ENCODE results near the gene LOXL4.

LOXL4 gene

GRCh38 chr10:98294270-98294627 lies 26.3 kb upstream of the LOXL4 start:
- DNase-seq, result no peak

DNA sequence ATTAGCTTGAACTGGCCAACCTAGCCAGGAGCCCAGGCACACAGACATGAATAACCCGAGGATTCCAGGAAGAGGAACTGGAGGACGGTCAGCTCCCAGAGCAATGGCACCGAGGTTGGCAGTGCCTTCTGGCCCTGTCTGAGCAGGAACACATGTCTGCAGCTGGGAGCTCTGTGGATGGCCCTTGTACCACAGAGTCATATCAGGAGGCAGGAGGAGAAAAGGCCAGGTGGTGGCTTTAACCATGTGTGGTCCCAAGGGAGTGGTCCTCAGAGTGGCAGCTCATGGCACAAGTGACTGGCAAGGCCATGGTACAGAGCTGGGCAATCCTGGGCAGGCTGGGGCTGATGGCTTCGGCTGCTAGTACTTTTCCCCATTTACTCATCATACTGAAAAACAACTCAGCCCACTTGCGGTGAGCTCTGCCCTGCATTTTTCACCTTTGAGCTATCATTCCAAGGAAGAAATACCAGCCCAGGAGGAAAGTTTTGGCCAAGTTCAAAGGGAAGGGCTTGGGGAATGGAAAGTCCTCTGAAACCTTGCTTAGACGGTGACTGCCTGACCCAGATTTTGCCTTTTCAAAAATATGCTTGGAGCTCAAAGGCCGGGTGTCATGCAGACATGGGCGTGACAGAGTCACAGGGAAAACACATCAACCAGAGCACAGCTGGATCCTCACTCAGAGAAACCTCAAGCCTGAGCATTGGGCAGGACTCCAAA lies 25.7 kb upstream of the LOXL4 start:
- DNase-seq, result no peak

- no peak for DNase-seq
These were observed 25.0 kb upstream of the LOXL4 start for GRCh38 chr10:98292971-98293370.

- DNase-seq, result no peak
These were observed 21.8 kb upstream of the LOXL4 start for GRCh38 chr10:98289802-98290209.

DNA sequence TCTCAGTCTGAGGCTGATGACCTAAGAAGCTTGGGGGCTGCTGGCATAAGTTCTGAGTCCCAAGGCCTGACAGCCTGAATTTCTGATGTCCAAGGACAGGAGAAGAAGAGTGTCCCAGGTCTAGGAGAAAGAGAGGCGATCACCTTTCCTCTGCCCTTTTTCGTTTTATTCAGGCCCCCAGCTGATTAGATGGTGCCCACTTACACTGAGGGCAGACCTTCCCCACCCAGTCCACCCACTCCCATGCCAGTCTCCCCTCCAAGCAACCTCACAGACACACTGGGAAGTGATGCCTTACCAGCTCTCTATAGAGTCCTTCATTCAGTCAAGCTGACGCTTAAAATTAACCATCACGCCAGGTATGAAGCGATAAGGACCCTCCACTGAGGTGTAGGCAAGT lies 19.3 kb upstream of the LOXL4 start:
- no peak for DNase-seq

DNA sequence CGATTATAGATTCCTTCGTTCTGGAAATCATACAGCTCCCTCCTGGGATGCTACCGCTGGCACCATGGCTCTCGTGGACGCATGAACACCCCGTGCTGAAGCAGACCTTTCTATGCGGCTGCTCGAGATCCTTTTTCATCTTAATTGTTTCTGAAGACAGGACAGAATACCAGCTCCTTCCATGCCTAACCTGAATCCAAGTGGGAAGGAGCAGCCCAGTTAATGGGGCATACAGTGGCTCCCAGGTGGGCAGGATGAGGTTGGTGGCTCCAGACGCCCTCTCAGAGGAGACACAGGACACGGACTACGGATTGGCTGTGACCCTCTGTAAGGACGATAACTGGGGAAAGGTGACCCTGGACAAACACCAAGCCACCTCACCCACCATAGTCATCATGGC lies 18.4 kb upstream of the LOXL4 start:
- DNase-seq, result no peak

- no peak for DNase-seq
These were observed 17.4 kb upstream of the LOXL4 start for GRCh38 chr10:98285416-98285815.

- no peak for DNase-seq
These were observed 8.3 kb upstream of the LOXL4 start for GRCh38 chr10:98276311-98276710.

DNA sequence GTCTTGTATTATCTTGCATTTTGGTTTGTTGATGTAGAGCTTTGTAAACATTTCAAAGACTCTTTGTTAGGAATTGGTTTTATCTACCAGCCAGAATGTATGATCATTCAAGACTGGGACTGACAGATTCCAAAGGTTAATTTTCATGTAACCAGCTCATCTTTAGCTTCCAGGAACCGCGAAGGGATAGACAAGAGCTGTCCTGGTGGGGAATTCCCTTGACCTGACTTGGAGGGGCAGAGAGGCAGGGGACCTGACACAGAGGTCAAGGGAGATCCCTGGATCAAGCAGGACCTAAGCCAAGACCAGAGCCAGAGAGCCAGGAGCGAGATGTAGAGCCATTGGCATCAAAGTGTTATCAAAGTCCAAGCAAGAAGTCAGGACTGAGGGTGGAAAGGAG lies 6.6 kb upstream of the LOXL4 start:
- no peak for DNase-seq

DNA sequence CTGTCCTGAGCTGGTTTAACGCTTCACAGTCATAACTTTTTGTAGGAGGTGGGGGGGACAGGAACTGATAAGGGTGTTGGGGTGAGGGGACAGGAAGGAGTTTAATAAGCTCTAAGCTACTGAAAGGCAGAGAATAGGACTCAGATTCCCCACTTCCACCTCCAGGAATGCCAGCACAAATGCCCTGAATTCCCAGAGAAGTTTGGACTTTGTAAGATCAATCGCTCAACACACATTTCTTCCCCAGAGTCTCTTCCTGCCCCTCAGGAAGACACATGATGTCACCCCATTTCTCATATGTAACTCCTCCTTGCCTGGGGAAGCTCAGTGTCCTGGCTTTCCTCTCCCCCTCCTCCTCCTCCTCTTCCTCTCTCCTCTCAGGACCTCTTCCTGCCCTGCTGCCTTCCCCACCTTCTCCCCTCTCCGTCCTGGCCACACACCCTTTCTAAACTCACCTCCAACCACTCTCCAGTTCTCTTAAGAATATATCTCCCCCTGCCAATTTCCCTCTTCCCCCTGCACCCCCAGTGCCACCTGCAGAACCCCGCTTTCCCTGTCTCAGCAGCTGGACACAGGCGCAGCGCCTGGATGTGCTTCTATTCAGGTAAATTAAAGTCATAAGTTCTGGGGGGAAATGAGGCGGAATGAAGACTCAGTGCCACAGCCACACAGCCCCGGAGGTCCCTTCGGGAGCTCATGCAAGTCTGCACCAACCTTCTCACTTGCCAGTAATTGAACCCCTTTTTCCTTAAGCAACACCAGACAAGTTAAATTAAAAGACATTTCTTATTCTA lies 5.3 kb upstream of the LOXL4 start:
- DNase-seq, result no peak

- DNase-seq, result no peak
These were observed 4.7 kb upstream of the LOXL4 start for GRCh38 chr10:98272656-98273055.

- no peak for DNase-seq
These were observed 4.3 kb upstream of the LOXL4 start for GRCh38 chr10:98272245-98272644.

- DNase-seq, result no peak
These were observed 2.8 kb upstream of the LOXL4 start for GRCh38 chr10:98270786-98271185.

DNA sequence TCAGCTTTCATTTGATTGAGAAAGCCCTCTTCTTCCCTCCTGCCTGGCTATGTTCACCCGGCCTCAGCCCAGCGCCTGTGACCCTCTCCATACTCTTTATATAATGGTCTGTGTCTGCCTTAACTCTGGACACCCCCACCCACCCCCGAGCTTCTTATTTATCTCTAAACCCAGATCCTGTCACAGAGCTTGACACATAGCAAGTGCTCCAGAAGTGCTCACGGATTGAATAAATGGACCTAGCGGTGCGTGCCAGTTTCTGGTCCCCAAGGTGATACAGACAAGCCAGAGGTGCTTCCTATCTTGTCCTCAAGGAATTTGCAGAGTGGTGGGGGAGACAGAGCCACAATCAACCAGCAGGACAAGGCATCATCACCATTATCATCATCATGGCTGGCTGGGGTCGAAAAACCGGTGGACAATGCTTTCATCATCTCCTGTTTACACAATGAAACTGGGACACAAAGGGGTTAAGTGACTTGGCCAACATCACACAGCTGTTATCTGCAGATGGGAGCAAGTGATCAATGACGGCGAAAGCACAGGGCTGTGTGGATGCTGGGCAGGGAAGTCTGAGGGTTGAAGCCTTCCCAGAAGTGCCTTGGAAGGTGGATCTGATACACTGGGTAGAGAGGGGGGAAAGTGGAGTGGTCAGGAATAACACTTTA lies 2.2 kb upstream of the LOXL4 start:
- DNase-seq, result no peak

DNA sequence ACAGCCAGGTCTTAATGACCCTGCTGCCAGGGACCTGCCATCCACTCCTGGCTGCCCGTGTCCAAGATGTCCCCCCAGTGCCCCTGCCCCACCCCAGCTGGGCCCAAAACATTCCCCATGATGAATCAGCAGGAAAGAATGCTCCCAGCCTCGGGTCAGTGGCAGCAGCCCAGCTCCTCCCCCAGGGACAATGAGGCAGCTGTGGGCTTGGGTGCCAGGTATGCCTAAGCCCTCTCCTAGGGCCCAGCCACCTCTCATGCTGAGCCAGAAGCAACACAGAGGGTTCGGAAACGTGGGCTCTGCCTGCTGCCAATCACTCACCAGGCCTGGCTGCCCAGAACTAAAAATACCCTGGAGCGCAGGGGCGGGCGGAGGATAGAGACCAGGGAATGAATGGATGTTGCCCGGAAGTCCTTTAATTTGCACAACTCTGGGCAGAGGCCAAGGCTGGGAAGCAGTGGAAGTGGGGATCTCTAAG lies 1.5 kb upstream of the LOXL4 start:
- no peak for DNase-seq

GRCh38 chr10:98268694-98269431 lies 869 bp upstream of the LOXL4 start:
- no peak for DNase-seq

DNA sequence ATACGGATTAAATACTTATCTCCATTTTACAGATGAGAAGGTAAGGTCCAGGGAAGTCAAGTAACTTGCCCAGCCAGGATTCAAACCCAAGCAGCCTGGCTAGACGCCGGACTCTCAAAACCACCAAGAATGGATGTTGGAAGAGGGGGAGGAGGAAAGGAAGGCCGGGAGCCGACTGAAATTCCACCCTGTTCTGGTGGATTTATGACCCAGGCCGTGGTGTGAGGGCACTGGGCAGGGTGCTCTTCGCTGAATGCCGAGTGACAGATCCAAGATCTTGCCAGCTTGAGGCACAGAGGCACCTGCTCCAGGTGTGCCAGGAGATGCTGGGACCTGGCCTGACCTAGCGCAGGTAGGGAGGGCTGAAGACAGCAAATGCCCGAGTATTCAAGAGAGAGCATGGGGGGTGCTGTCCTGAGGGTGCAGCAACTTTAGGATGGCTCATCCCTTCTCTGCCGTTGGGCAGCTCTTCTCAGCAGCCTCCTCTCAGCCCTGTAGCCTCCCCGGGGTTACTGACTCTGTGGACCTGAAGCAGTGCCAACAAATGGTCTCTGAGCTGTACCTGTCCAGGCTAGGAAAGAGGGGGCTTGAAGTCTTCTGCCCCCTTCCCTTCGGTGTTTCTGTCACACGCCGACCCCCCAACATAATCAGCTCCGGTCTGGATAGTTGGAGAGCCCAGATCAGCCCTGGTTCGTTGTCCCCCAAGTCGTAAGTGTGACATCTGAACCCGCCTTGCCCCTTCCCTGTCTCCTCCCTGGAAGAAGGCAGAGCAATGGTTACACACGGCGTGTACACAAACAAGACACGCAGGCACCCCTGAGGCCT lies 713 bp downstream of the LOXL4 start:
- no peak for DNase-seq

DNA sequence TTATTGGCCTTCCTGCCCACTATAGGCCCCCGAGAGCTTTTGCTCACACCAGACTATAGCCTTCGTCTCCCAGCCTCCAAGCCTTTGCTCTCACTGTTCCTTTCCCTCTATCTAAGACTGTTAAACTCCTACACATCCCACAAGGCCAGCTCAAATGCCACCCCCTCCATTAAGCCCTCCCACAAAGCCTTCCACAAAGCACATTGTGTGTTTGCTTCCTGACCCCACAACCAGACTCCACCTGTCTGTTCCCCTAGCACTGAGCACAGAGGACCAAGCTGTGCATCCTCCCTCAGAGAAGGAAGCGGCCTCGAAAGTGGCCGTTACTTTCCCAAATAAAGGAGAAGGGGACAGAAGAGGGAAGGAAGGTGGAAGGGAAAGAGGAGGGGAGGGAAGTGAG lies 1.3 kb downstream of the LOXL4 start:
- DNase-seq, result no peak

DNA sequence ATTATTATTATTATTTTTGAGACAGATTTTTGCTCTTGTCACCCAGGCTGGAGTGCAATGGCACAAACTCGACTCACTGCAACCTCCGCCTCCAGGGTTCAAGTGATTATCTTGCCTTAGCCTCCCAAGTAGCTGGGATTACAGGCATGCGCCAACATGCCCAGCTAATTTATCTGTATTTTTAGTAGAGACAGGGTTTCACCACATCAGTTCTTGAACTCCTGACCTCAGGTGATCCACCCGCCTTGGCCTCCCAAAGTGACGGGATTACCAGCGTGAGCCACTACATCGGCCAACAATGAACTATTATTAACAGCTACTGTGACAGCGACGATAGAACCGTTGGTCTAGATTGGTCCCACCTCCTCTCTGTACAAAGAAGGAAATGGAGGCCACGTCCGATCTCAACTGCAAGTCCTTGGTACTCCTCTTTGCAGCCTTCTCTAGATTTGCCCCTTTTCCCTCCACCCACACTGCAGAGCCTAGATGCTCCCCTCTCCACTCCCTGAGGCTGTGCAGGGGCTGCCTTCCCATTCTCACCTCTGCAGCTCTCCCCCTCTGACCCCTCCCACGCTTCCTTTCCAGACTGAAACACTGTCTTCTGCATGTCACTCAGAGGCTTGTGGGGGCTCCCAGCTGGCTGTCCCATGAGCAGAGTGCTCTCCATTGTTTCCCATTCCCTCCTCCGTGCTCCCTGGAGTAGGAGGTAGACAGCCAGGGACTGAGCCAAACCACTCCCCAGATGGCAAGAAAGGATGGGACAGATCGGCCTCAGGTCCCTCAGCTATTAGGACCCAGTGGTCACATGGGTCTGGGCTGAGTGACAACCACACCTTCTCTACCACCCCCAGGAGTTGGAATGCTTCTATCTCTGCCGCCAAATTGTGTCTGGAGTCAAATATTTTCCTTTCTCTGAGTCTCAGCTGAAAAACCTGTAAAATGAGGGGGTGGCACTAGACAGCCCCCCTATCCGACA lies 2.3 kb downstream of the LOXL4 start:
- no peak for DNase-seq

DNA sequence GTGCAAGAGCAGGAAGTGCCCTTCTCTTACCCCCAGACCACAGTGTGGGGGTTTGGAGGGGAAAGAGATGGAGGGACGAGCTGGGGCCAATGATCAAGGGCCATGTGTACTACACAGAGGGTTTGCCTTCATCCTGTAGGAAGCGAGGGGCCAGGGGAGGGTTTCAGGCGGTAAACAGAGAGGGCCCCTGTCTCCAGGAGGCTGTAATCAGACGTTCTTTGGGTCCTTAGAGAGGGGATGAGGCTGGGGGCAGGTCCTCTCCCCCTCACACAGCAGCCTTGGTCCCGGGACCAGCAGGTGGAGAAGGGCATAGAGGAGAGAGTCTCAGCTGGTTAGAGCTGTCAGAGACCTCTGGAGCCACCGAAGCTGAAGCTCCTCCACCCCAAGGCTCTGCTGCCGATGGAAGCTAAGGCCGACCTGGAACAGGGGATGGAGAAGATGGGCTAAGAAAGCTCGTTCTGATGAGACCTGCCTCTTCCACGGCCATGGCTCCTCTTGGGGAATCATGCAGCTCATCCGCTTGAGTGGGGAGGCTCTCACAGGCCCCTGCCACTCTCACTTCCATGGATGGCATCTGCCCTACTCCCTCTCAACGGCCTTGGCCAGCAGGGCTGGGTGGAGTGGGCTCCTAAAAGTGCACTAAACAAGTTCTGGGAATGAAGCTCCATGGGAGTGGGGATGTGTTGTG lies 3.5 kb downstream of the LOXL4 start:
- no peak for DNase-seq
